ENCODE data around the gene ZC3H14.

- no peak for TF ChIP-seq CTCF (IDR thresholded peaks at IDR 0.05)
- no peak for TF ChIP-seq EZH2 (IDR thresholded peaks at IDR 0.05)
These were observed 16.0 kb upstream of the ZC3H14 start for GRCh38 chr14:88546621-88547385.

Measured in neural progenitor cell (in vitro differentiated cells).